ENCODE results near the gene TMEM145. TPM values are rescaled to one million over a fixed set of nuclear protein-coding genes. Genes with fewer than 3 reads are reported as not detected.

The TMEM145 gene
- total RNA-seq, 1 experiment from 2014 or later: 3.0 TPM

- no peak overlapping the region for H3K4me3 ChIP-seq (ENCODE audit: low read depth in 2 of 2, low read length in 2 of 2)
- no peak for DNase-seq (ENCODE audit: low read depth, low spot score)
- H3K9me3 ChIP-seq (ENCODE audit: control insufficient read depth, insufficient read depth, low read depth, low read length): no peaks in the 10 kb centered on the region
- intact Hi-C loops (cut with micrococcal nuclease; ENCODE audit: unreplicated experiment) (no loop called here), in situ Hi-C loops (cut with HindIII; ENCODE audit: low pct_unique_long_range_greater_than_20kb, low sequenced_read_pairs) (no loop called here)
- TF ChIP-seq POLR2AphosphoS5 (IDR thresholded peaks at IDR 0.05; ENCODE audit: low read depth, low read length): no peak
- no peak for TF ChIP-seq SIN3A (IDR thresholded peaks at IDR 0.05; ENCODE audit: borderline replicate concordance, insufficient read depth, low read depth, low read length)
- TF ChIP-seq, protein P1, sequence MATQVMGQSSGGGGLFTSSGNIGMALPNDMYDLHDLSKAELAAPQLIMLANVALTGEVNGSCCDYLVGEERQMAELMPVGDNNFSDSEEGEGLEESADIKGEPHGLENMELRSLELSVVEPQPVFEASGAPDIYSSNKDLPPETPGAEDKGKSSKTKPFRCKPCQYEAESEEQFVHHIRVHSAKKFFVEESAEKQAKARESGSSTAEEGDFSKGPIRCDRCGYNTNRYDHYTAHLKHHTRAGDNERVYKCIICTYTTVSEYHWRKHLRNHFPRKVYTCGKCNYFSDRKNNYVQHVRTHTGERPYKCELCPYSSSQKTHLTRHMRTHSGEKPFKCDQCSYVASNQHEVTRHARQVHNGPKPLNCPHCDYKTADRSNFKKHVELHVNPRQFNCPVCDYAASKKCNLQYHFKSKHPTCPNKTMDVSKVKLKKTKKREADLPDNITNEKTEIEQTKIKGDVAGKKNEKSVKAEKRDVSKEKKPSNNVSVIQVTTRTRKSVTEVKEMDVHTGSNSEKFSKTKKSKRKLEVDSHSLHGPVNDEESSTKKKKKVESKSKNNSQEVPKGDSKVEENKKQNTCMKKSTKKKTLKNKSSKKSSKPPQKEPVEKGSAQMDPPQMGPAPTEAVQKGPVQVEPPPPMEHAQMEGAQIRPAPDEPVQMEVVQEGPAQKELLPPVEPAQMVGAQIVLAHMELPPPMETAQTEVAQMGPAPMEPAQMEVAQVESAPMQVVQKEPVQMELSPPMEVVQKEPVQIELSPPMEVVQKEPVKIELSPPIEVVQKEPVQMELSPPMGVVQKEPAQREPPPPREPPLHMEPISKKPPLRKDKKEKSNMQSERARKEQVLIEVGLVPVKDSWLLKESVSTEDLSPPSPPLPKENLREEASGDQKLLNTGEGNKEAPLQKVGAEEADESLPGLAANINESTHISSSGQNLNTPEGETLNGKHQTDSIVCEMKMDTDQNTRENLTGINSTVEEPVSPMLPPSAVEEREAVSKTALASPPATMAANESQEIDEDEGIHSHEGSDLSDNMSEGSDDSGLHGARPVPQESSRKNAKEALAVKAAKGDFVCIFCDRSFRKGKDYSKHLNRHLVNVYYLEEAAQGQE (IDR thresholded peaks at IDR 0.05; ENCODE audit: insufficient read depth in 1 of 2, low read depth in 2 of 2, low read length in 1 of 2): no peak
- TF ChIP-seq CTCF (IDR thresholded peaks at IDR 0.05): no peak
- TF ChIP-seq TCF7L2 (IDR thresholded peaks at IDR 0.05; ENCODE audit: low read depth, low read length): no peak
- H3K4me1 ChIP-seq (ENCODE audit: control insufficient read depth, insufficient read depth, low read length): no peaks in the 10 kb centered on the region; the same call in 1 of the 2 replicates
- no peak for ATAC-seq
- ChIA-PET POLR2A (no interaction called here), CTCF (interaction anchor here (0.6 kb wide), 1 partner anchor 198 kb away, joined by 4 read pairs; no protein-coding TSS in a partner anchor)
- no TSS peak for BruUV-seq (replicated peaks)
- H3K27me3 ChIP-seq (ENCODE audit: control insufficient read depth, insufficient read depth, low read length): no peaks in the 10 kb centered on the region
- no peaks in the 10 kb centered on the region; the same call in 1 of the 2 replicates for H3K36me3 ChIP-seq (ENCODE audit: control insufficient read depth, insufficient read depth, low read length)
- H3K27ac ChIP-seq (ENCODE audit: low read length): no peak overlapping the region
Measured at GRCh38 chr19:42327381-42327780, 14.3 kb downstream of the TMEM145 start.

GRCh38 chr19:42328106-42328505, 15.0 kb downstream of the TMEM145 start:
- ChIA-PET CTCF (no interaction called here), POLR2A (no interaction called here)
- BruUV-seq (replicated peaks): no TSS peak
- ATAC-seq: no peak
- in situ Hi-C loops (cut with HindIII; ENCODE audit: low pct_unique_long_range_greater_than_20kb, low sequenced_read_pairs): no loop called here
- intact Hi-C loops (cut with micrococcal nuclease; ENCODE audit: unreplicated experiment): no loop called here
- no peak for DNase-seq (ENCODE audit: low read depth, low spot score)
- TF ChIP-seq SIN3A (IDR thresholded peaks at IDR 0.05; ENCODE audit: borderline replicate concordance, insufficient read depth, low read depth, low read length) (no peak), TCF7L2 (IDR thresholded peaks at IDR 0.05; ENCODE audit: low read depth, low read length) (no peak), CTCF (IDR thresholded peaks at IDR 0.05) (no peak), POLR2AphosphoS5 (IDR thresholded peaks at IDR 0.05; ENCODE audit: low read depth, low read length) (no peak)
- TF ChIP-seq, protein P1 (IDR thresholded peaks at IDR 0.05; ENCODE audit: insufficient read depth in 1 of 2, low read depth in 2 of 2, low read length in 1 of 2): no peak
- Histone ChIP-seq H3K36me3 (ENCODE audit: control insufficient read depth, insufficient read depth, low read length) (no peaks in the 10 kb centered on the region; the same call in 1 of the 2 replicates), H3K9me3 (ENCODE audit: control insufficient read depth, insufficient read depth, low read depth, low read length) (no peaks in the 10 kb centered on the region), H3K27ac (ENCODE audit: low read length) (no peak overlapping the region), H3K27me3 (ENCODE audit: control insufficient read depth, insufficient read depth, low read length) (no peaks in the 10 kb centered on the region), H3K4me1 (ENCODE audit: control insufficient read depth, insufficient read depth, low read length) (no peaks in the 10 kb centered on the region; the same call in 1 of the 2 replicates), H3K4me3 (ENCODE audit: low read depth in 2 of 2, low read length in 2 of 2) (no peak overlapping the region)

Measured in Panc1 (cell line).